MV-4-11 (cell line): ENCODE measurements around the gene MX2.
"Not testable (repeated sequence)": the region's sequence is repeated elsewhere in the genome, so short reads cannot be mapped to it uniquely, and the experiment has no call there.

ENCODE experiments used
- DNase-seq: peaks from one replicate; lab custom pipeline; 2025; lab: John Stamatoyannopoulos, UW

Gene MX2

GRCh38 chr21:41418393-41418792 lies 56.6 kb downstream of the MX2 start:
- DNase-seq = no peak

GRCh38 chr21:41418956-41419680 lies 57.3 kb downstream of the MX2 start:
- DNase-seq = no peak

DNA sequence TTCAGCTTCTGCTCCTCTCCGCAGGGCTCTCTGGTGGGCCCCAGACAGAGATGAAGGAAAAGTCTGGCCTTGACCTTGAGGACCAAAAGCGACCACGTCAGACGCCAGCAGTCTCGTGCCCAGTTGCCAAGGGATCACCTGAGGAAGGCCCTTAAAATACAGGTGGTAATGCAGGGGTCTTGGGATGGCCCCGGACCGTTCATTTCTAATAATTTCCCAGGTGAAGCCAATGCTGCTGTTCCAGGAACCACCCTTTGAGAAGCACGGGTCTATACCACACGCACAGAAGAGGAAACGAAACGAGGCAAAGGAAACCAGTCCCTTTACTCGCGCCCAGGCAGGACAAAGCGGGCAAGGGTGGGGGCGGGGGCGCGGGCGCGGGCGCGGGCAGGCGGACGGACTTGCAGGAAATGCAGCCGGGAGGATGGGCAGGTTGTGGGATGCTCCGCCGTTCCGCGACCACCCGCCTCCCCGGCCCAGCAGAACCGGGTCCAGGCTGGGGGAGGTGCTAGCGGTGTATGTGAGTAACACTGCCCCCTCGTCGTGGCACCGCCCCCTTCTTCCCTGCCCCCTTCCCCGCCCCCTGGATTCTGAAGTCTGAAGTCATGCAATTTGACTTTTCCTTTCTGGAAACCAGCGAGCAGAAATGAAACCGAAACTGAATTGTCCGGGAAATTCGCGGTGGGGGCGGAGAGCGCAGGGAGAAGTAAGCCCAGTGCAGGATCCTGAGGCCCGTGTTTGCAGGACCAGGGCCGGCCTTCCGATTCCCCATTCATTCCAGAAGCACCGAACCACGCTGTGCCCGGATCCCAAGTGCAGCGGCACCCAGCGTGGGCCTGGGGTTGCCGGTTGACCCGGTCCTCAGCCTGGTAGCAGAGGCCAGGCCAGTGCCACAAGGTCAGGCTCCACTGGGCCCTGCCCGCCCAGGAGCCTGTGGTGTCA lies 58.4 kb downstream of the MX2 start:
- peak; percentile 81 for DNase-seq

DNA sequence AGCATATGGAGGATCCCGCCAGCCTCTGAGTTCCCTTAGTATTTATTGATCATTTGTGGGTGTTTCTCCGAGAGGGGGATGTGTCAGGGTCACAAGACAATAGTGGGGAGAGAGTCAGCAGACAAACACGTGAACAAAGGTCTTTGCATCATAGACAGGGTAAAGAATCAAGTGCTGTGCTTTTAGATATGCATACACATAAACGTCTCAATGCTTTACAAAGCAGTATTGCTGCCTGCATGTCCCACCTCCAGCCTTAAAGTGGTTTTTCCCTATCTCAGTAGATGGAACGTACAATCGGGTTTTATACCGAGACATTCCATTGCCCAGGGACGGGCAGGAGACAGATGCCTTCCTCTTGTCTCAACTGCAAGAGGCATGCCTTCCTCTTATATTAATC lies 59.2 kb downstream of the MX2 start:
- DNase-seq = not testable (repeated sequence)

GRCh38 chr21:41422546-41423304 lies 60.9 kb downstream of the MX2 start:
- DNase-seq = no peak

DNA sequence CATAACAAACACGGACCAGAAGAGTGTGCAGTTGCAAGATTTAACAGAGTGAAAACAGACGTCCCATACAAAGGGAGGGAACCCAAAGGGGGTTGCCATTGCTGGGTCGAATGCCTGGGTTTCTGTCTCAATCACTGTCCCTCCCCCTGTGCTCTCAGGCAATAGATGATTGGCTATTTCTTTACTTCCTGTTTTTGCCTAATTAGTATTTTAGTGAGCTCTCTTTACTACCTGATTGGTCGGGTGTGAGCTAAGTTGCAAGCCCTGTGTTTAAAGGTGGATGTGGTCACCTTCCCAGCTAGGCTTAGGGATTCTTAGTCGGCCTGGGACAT lies 61.4 kb downstream of the MX2 start:
- DNase-seq = peak; percentile 16

DNA sequence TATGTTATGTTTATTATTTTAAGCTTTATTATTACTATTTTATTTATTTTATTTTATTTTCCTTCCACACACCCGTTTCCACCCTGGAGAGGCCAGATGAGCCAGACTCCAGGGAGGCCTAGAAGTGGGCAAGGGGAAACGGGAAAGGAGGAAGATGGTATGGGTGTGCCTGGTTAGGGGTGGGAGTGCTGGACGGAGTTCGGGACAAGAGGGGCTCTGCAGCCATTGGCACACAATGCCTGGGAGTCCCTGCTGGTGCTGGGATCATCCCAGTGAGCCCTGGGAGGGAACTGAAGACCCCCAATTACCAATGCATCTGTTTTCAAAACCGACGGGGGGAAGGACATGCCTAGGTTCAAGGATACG lies 63.7 kb downstream of the MX2 start:
- DNase-seq = no peak

- DNase-seq = peak; percentile 4
Observed at GRCh38 chr21:41425954-41426675, 64.3 kb downstream of the MX2 start, which contains the start of gene MX1. Gene MX1, plus strand, starts transcription at chr21:41426239. Its CDS starts 5,832 bp downstream, at chr21:41432071.

DNA sequence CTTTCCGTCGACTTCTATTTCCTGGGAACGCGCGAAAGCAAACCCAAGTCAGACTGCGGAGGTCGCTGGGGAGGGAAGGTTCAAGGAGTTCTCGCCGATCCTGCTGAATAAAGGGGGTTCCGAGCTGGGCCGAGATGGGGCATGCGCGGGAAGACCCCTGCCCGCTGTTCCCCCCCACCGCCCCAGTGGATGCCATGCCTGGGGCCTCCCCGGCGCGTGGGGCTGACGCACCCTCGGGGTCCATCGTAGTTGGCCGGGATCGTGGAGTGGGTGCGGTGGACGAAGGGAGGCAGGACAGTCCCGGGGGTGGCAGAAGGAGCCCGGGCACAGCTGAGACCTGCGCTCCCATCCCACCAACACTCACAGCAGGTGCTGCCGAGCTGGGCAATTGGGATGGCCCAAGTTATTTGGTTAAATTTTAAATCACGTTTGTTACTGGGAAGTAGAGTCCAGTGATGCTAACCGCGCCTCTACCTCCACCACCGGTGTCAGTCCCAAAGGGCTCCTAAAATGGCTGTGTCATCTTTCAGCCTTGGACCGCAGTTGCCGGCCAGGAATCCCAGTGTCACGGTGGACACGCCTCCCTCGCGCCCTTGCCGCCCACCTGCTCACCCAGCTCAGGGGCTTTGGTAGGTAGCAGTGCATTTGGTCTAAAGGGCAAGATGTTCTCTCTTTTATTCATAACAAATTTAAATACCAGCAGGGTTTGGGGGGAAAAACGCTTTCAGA lies 65.0 kb downstream of the MX2 start:
- DNase-seq = no peak

GRCh38 chr21:41427556-41427955 lies 65.7 kb downstream of the MX2 start:
- no peak for DNase-seq

DNA sequence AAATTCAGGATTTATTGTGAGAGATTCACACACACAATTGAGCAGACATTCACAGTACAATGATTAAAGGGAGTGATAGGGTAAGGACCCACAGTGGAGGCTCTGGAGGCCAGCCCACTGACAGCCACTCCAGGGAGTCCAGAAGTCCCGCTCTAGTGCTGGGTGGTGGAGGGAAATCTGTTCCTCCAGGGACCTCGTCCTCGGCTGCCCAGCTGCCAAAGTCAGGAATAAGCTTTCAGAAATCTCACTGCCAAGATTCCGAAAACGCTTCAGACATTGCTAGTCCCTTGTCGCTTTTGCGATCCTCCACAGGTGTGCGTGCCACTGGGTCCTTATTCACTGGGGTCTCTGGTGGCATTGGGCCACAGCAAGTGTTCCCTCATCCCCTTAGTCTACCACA lies 66.5 kb downstream of the MX2 start:
- no peak for DNase-seq

GRCh38 chr21:41428847-41429246 lies 67.0 kb downstream of the MX2 start:
- no peak for DNase-seq

- DNase-seq = no peak
Observed at GRCh38 chr21:41429305-41429704, 67.5 kb downstream of the MX2 start.

- no peak for DNase-seq
Observed at GRCh38 chr21:41429925-41430491, 68.2 kb downstream of the MX2 start.

GRCh38 chr21:41431788-41432548 lies 70.1 kb downstream of the MX2 start:
- no peak for DNase-seq

- DNase-seq = no peak
Observed at GRCh38 chr21:41432562-41433460, 71.0 kb downstream of the MX2 start.

DNA sequence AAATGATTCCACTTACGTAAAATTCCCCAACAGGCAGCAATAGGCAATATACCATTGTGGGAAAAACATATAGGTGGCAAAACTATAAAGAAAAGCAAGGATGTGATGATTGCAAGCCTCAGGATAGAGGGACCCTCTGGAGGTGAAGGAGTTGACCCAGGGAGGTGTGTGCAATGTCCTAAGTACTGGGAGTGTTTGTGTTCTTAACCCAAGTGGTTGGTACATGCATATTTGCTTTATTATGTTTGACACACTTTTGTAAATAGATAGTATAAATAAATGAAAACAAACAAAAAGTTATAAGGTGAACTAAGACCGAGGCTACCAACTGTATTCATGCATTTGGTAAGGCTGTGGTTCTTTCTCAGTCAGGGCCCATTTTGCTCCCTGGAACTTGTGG lies 71.7 kb downstream of the MX2 start:
- DNase-seq = no peak

DNA sequence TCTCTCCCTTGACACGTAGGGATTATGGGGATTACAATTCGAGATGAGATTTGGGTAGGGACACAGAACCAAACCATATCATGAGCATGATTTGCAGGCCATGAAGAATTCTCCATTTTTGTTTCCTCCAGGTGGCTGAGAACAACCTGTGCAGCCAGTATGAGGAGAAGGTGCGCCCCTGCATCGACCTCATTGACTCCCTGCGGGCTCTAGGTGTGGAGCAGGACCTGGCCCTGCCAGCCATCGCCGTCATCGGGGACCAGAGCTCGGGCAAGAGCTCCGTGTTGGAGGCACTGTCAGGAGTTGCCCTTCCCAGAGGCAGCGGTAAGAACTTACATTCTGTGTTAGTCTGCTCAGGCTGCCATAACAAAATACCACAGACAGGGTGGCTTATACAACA lies 73.9 kb downstream of the MX2 start:
- no peak for DNase-seq

- peak; percentile 85 for DNase-seq
Observed at GRCh38 chr21:41437729-41438128, 75.9 kb downstream of the MX2 start.
